ENCODE results near the gene ATG9B. TPM values are rescaled to one million over a fixed set of nuclear protein-coding genes. Genes with fewer than 3 reads are reported as not detected.

Gene ATG9B
- total RNA-seq, 1 donor from 2014 or later, result 0.11 TPM

DNA sequence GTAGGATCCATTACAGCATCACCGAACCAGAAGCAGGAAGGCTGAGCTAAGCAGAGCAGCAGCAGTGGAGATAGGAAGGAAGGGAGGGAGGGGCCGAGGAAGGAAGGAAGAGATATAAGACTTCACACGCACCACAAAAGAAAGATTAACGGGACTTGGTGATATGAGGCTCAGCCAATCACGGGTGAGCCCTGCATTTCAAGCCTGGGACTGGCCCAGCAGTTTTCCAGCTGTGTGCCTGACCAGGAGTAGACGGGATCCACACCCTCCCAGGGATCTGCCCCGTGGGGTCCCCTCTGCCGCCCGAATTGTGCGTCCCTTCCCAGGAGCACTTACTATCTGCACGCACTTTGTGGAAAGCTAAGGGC, 16.2 kb downstream of the ATG9B start:
- Mint-ChIP-seq H3K4me3 (ENCODE audit: unreplicated experiment) (no peak overlapping the region), H3K36me3 (ENCODE audit: unreplicated experiment) (no peaks in the 10 kb centered on the region), H3K4me1 (ENCODE audit: unreplicated experiment) (peaks cover 24% of the 10 kb centered on the region), H3K27ac (ENCODE audit: unreplicated experiment) (no peak overlapping the region), H3K9me3 (ENCODE audit: unreplicated experiment) (no peaks in the 10 kb centered on the region), H3K27me3 (ENCODE audit: unreplicated experiment) (peaks cover 19% of the 10 kb centered on the region)
- TF ChIP-seq CTCF (IDR thresholded peaks at IDR 0.05), result no peak
- no peak for DNase-seq (ENCODE audit: extremely low spot score, unreplicated experiment)

GRCh38 chr7:151007469-151007898, 16.8 kb downstream of the ATG9B start:
- TF ChIP-seq CTCF (IDR thresholded peaks at IDR 0.05), result no peak
- Mint-ChIP-seq H3K27ac (ENCODE audit: unreplicated experiment) (no peak overlapping the region), H3K4me3 (ENCODE audit: unreplicated experiment) (no peak overlapping the region), H3K9me3 (ENCODE audit: unreplicated experiment) (no peaks in the 10 kb centered on the region), H3K27me3 (ENCODE audit: unreplicated experiment) (peaks cover 20% of the 10 kb centered on the region), H3K4me1 (ENCODE audit: unreplicated experiment) (peaks cover 22% of the 10 kb centered on the region), H3K36me3 (ENCODE audit: unreplicated experiment) (no peaks in the 10 kb centered on the region)
- DNase-seq (ENCODE audit: extremely low spot score, unreplicated experiment), result no peak

GRCh38 chr7:151006590-151007300, 17.5 kb downstream of the ATG9B start:
- no peak for DNase-seq (ENCODE audit: extremely low spot score, unreplicated experiment)
- no peak overlapping the region for H3K27ac Mint-ChIP-seq (ENCODE audit: unreplicated experiment)
- no peak overlapping the region for H3K4me3 Mint-ChIP-seq (ENCODE audit: unreplicated experiment)
- H3K4me1 Mint-ChIP-seq (ENCODE audit: unreplicated experiment), result peaks cover 17% of the 10 kb centered on the region
- H3K27me3 Mint-ChIP-seq (ENCODE audit: unreplicated experiment), result peaks cover 20% of the 10 kb centered on the region
- H3K36me3 Mint-ChIP-seq (ENCODE audit: unreplicated experiment), result no peaks in the 10 kb centered on the region
- TF ChIP-seq CTCF (IDR thresholded peaks at IDR 0.05), result no peak
- H3K9me3 Mint-ChIP-seq (ENCODE audit: unreplicated experiment), result no peaks in the 10 kb centered on the region

GRCh38 chr7:151005566-151005965, 18.7 kb downstream of the ATG9B start:
- Mint-ChIP-seq H3K9me3 (ENCODE audit: unreplicated experiment) (no peaks in the 10 kb centered on the region), H3K27me3 (ENCODE audit: unreplicated experiment) (peaks cover 20% of the 10 kb centered on the region), H3K4me3 (ENCODE audit: unreplicated experiment) (no peak overlapping the region), H3K36me3 (ENCODE audit: unreplicated experiment) (no peaks in the 10 kb centered on the region), H3K4me1 (ENCODE audit: unreplicated experiment) (peaks cover 16% of the 10 kb centered on the region), H3K27ac (ENCODE audit: unreplicated experiment) (no peak overlapping the region)
- no peak for TF ChIP-seq CTCF (IDR thresholded peaks at IDR 0.05)
- no peak for DNase-seq (ENCODE audit: extremely low spot score, unreplicated experiment)

DNA sequence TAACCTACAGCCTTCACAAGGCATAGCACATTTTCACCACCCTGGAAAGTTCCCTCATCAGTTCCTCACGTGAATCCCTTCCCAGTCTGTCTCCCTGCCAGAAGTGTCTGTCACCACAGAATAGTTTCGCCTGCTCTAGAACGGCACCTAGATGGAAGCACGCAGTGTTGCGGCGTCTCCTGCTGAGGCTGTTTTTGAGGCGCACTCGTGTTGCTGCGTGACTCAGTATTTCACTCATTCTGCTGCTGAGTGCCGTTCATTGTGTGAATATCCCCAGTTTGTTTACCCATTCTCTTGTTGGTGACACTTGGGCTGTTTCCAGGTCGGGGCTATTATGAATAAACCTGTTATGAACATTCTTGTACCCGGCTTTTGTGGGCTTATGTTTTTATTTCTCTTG, 20.7 kb downstream of the ATG9B start:
- peaks cover 11% of the 10 kb centered on the region for H3K4me1 Mint-ChIP-seq (ENCODE audit: unreplicated experiment)
- H3K27ac Mint-ChIP-seq (ENCODE audit: unreplicated experiment), result no peak overlapping the region
- no peak for TF ChIP-seq CTCF (IDR thresholded peaks at IDR 0.05)
- no peaks in the 10 kb centered on the region for H3K36me3 Mint-ChIP-seq (ENCODE audit: unreplicated experiment)
- no peaks in the 10 kb centered on the region for H3K9me3 Mint-ChIP-seq (ENCODE audit: unreplicated experiment)
- no peak for DNase-seq (ENCODE audit: extremely low spot score, unreplicated experiment)
- H3K4me3 Mint-ChIP-seq (ENCODE audit: unreplicated experiment), result no peak overlapping the region
- H3K27me3 Mint-ChIP-seq (ENCODE audit: unreplicated experiment), result peaks cover 20% of the 10 kb centered on the region

All from osteocyte (in vitro differentiated cells).